IPS-15b (cell line): ENCODE measurements around the gene UBE2L3.
"Not testable (repeated sequence)": the region's sequence is repeated elsewhere in the genome, so short reads cannot be mapped to it uniquely, and the experiment has no call there.

Source experiments
- H3K27me3 ChIP-seq: one replicate; pipeline ENCODE4 v1.6.1; 2013; ENCODE audit warnings: low read length; ENCODE audit not compliant: control insufficient read depth, insufficient read depth
- H3K36me3 ChIP-seq: one replicate; pipeline ENCODE4 v1.6.1; 2013; ENCODE audit warnings: low read length; ENCODE audit not compliant: control insufficient read depth, insufficient read depth
- H3K4me1 ChIP-seq: one replicate; pipeline ENCODE4 v1.6.1; 2013; ENCODE audit warnings: mild to moderate bottlenecking, low read length; ENCODE audit not compliant: control insufficient read depth, insufficient read depth
- H3K4me3 ChIP-seq: one replicate; pipeline ENCODE4 v1.5.1; 2013; ENCODE audit warnings: low read depth, low read length
- H3K9ac ChIP-seq: one replicate; pipeline ENCODE4 v1.6.1; 2013; ENCODE audit warnings: low read depth, mild to moderate bottlenecking, low read length
- H3K9me3 ChIP-seq: one replicate; pipeline ENCODE4 v1.6.1; 2013; ENCODE audit warnings: mild to moderate bottlenecking, low read length; ENCODE audit not compliant: control insufficient read depth, insufficient read depth

Gene UBE2L3

GRCh38 chr22:21645513-21645912 is 78.0 kb downstream of the UBE2L3 start:
- not testable (repeated sequence) for H3K27me3 ChIP-seq, H3K9me3 ChIP-seq, H3K36me3 ChIP-seq, H3K4me3 ChIP-seq, H3K9ac ChIP-seq
- peaks cover 10% of the 10 kb centered on the region for H3K4me1 ChIP-seq

- H3K9ac ChIP-seq = no peak overlapping the region
- no peak overlapping the region for H3K4me3 ChIP-seq
- peaks cover 10% of the 10 kb centered on the region for H3K36me3 ChIP-seq
- H3K9me3 ChIP-seq = no peaks in the 10 kb centered on the region
- H3K4me1 ChIP-seq = peaks cover 10% of the 10 kb centered on the region
- H3K27me3 ChIP-seq = no peaks in the 10 kb centered on the region
Measured at GRCh38 chr22:21646608-21647590, 79.4 kb downstream of the UBE2L3 start.

DNA sequence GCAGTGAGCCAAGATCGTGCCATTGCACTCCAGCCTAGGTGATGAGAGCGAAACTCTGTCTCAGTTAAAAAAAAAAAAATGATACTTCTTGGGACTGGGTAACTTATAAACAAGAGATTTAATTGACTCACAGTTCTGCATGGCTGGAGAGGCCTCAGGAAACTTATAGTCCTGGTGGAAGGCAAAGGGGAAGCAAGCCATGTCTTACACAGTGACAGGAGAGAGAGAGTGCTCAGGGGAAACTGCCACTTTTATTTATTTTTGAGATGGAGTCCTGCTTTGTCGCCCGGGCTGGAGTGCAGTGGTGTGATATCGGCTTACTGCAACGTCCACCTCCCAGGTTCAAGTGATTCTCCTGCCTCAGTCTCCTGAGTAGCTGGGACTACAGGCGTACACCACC is 82.8 kb downstream of the UBE2L3 start:
- Histone ChIP-seq H3K4me3 (no peak overlapping the region), H3K9ac (no peak overlapping the region), H3K27me3 (no peaks in the 10 kb centered on the region), H3K4me1 (peaks cover 10% of the 10 kb centered on the region), H3K9me3 (no peaks in the 10 kb centered on the region), H3K36me3 (peaks cover 11% of the 10 kb centered on the region)

DNA sequence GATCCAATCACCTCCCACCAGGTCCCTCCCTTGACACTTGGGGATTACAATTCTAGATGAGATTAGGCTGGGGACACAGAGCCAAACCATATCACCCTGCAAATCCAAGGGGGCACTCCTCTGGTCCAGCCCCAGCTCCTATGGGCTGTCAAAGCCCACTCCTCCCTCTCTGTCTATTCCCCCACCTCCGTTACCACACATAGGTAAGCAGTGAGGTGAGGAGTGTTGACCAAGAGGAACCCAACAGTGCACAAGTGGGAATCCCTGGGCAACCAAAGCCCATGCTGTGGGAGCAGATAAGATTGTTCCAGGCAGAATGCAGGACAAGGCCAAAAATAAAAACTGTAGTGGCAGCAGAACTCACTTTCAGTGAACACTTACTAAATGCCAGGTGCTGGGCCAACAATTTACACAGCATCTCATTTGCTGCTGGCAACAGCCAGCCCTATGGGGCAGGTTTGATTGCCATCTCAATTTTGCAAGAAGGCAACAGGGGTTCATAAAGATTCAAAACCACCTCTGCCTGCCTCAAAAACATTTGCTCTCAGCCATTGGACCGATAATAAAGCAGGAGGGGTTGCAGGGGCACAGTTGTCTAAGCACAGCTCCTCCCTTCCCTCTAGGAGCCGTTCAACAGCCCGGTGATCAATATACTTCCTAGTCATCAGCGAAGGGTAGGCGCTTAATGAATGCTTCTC is 83.5 kb downstream of the UBE2L3 start:
- H3K4me3 ChIP-seq = peak overlapping the region; percentile 82
- peaks cover 11% of the 10 kb centered on the region for H3K36me3 ChIP-seq
- no peaks in the 10 kb centered on the region for H3K27me3 ChIP-seq
- H3K4me1 ChIP-seq = peaks cover 10% of the 10 kb centered on the region
- peak overlapping the region; percentile 83 for H3K9ac ChIP-seq
- no peaks in the 10 kb centered on the region for H3K9me3 ChIP-seq

GRCh38 chr22:21651521-21652009 is 84.1 kb downstream of the UBE2L3 start:
- peak overlapping the region; percentile 83 for H3K9ac ChIP-seq
- H3K4me3 ChIP-seq = peak overlapping the region; percentile 82
- peaks cover 7% of the 10 kb centered on the region for H3K36me3 ChIP-seq
- H3K27me3 ChIP-seq = no peaks in the 10 kb centered on the region
- H3K9me3 ChIP-seq = no peaks in the 10 kb centered on the region
- peaks cover 10% of the 10 kb centered on the region for H3K4me1 ChIP-seq

DNA sequence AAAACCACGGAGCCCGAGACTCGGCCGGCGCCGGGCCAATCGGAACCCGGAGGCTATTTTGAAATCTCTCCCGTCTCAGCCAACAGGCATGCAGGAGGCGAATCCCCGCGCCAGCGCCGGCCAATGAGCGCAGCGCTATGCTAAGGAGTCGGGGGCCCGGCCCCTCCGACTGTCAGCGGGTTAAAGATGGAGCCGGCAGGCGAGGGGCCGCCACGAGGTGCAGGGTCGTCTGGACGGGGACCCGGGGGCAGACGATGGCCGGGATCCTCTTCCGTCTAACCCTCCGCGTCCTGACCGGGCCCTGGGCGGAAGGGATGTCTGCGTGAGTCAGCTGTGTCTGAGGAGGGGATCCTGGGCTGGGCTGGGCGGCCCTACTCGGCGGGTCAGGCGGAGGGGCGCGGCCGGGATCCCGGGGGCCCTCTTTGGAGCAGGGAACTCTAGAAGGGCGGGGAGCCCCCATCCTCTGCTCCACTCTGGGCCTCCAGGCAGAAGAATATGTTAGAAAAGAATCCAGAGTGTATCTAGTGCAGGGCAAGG is 84.6 kb downstream of the UBE2L3 start:
- no peaks in the 10 kb centered on the region for H3K9me3 ChIP-seq
- H3K27me3 ChIP-seq = no peaks in the 10 kb centered on the region
- H3K36me3 ChIP-seq = peaks cover 7% of the 10 kb centered on the region
- peaks cover 13% of the 10 kb centered on the region for H3K4me1 ChIP-seq
- peak overlapping the region; percentile 73 for H3K9ac ChIP-seq
- peak overlapping the region; percentile 82 for H3K4me3 ChIP-seq

DNA sequence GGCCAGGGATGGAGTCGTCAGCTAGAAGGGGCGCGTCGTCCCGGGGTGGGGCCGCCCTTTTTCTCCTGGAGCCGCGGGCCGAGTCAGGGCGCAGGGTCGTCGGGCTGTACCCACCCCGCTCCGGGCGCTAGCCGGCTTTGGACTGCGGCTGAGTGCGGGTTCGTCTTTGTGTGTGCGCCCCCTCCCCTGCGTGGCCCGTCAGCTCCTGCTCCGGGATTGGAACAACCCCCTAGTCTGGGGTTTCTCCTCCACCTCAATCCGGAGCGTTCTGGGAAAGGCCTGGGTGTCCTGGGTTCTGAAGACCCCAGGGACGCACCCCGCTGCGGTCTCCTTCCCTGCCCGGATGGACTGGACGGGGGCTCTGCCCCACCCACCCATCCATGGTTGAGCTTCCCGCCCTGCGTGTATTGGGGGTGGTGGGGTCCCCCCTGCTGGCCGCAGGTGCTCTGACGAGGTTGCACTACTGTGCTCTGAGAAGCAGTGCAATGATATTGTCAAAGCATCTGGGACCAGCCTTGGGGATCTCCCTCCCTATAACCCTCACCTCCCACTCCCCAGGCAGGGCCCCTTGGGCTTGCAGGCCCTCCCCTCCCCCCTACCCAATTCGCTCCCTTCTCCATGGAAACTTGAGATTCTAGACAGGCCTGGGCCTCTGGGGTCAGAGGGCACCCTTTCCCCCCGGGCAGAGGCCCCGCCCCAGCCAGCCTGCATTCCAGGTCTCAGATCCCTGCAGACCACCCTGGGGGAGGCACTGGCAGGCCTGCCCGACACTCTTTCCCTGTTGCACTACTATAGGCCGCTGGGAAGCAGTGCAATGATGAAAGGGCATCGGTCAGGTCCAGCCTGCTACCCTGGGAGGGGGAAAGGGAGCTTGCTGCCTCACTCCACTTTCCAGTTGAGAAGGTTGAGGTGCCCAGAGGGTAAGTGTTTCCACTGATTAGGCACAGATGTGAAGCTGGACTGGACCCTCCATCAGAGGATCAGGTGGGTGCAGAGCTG is 85.3 kb downstream of the UBE2L3 start:
- Histone ChIP-seq H3K36me3 (peaks cover 7% of the 10 kb centered on the region), H3K9me3 (no peaks in the 10 kb centered on the region), H3K4me1 (peaks cover 13% of the 10 kb centered on the region), H3K27me3 (no peaks in the 10 kb centered on the region), H3K4me3 (peak overlapping the region; percentile 82), H3K9ac (peak overlapping the region; percentile 73)

DNA sequence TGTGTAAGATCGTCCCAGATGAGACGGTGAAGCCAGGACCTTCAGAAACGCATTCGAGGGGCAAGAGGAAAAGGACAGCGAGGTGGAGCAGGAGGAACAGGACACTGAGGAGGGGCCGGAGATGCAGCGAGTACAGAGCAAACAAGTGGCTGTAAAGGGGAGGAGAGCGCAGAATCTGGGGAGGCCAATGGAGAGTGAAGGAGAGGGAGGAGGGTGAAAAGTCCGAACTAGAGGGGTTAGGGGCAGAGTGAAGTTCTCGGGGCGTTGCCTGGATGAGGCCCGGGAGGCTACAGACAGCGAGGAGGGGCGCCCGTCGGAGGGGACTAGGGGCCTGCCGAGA is 89.5 kb downstream of the UBE2L3 start:
- Histone ChIP-seq H3K9me3 (no peaks in the 10 kb centered on the region), H3K4me1 (peaks cover 7% of the 10 kb centered on the region), H3K9ac (peak overlapping the region; percentile 76), H3K36me3 (peaks cover 7% of the 10 kb centered on the region), H3K4me3 (peak overlapping the region; percentile 59), H3K27me3 (peaks cover 4% of the 10 kb centered on the region)

- Histone ChIP-seq H3K9ac (peak overlapping the region; percentile 76), H3K9me3 (no peaks in the 10 kb centered on the region), H3K27me3 (peaks cover 4% of the 10 kb centered on the region), H3K4me1 (peaks cover 7% of the 10 kb centered on the region), H3K4me3 (peak overlapping the region; percentile 59), H3K36me3 (peaks cover 7% of the 10 kb centered on the region)
Measured at GRCh38 chr22:21657360-21658032, 90.0 kb downstream of the UBE2L3 start.

- H3K9ac ChIP-seq = no peak overlapping the region
- H3K4me3 ChIP-seq = no peak overlapping the region
- H3K27me3 ChIP-seq = peaks cover 8% of the 10 kb centered on the region
- no peaks in the 10 kb centered on the region for H3K36me3 ChIP-seq
- H3K4me1 ChIP-seq = peaks cover 3% of the 10 kb centered on the region
- H3K9me3 ChIP-seq = no peaks in the 10 kb centered on the region
Measured at GRCh38 chr22:21659864-21660525, 92.5 kb downstream of the UBE2L3 start.
